NCI-H1417 (cell line): ENCODE measurements around the gene TMEM184C.

Experiments used
- DNase-seq, 3 experiments: peaks; one replicate each; lab custom pipeline; 2025; lab: John Stamatoyannopoulos, UW

TMEM184C gene

DNA sequence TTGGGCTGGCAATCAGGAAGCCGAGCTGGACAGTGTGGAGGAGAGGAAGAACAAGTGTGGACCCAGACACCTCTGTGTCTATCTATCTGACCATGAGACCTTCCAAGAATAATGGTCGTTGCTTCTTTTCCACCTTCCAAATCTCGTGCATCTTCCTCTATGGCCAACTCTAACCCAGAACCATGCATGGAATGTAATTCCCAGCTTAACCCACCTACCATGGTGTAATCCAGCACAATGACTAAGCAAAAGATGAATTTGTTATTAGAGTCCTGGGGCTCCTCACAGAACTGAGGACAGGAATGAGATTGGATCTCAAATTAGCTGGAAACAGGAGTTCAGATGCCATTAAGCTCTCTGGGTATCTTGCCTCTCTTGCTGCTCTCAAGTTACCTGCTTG is 17.4 kb upstream of the TMEM184C start:
- no peak for DNase-seq

DNA sequence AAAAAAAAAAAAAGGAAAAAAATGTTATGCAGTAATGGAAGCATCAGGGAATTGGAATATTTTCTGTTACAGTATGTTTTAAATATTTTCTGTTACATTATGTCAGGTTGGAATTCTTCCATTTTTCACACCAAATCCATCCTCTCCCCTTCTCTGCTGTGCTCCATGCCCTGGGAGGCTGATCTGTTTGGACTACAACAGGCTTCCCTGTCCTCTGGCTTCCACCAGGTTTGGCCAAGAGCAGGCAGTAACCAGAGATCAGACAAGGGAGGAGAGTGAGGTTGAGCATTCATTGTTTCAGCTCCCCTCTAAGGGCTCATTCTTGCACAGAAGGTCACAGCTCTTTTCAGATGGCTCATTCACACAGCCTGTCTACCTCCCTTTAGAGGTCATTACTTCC is 11.7 kb upstream of the TMEM184C start:
- no peak for DNase-seq

DNA sequence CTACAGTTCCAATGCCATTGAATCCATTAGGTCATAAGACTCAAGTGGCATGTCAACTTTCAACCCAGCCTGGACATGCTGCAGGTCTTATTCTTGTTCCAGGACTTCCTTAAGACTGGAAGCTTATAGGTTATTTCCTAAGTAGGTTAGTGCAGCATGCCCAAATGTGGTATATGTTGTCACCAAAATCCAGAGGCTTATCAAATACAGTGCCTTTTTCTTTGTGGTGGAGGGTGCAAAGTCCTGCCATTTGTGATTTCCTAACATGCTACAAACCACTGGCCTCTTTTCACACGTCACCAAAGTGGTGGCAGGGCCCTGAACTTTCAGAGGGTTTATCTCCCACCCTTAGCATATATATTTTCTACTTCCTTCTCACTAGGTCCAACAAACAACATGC is 9.7 kb upstream of the TMEM184C start:
- DNase-seq = no peak

DNA sequence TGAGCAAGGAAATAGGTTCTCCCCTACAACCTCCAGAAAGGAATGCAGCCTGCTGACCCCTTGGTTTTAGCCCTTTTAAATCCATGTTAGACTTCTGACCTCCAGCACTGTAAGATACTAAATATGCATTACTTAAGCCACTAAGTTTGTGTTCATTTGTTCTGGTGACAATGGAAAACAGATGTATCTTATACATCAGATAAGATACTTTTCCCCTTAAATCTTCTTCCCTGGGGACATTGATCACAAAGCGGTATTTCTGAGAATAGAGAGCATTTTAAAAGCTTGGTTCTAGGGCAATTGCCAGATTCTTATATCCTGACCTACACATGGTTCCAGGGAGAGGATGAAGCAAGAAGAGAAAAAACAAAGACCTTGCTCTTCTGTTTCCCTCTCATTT is 6.5 kb upstream of the TMEM184C start:
- no peak for DNase-seq

DNA sequence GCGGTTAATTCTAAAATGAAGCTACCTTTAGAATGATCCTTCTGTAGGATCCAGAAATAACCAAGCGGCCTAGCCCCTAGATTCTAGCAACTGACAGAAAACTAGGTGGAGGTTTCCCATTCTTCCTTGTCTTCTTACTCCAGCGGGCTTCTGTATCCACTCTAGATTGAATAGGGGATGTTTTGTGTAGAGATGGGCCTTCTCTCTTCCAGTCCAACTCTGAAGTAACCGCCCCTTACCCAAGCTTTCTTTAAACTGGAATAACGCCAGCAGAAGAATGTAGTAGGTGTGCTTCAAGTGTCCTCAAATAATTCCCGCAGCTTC is 386 bp upstream of the TMEM184C start:
- no peak for DNase-seq

DNA sequence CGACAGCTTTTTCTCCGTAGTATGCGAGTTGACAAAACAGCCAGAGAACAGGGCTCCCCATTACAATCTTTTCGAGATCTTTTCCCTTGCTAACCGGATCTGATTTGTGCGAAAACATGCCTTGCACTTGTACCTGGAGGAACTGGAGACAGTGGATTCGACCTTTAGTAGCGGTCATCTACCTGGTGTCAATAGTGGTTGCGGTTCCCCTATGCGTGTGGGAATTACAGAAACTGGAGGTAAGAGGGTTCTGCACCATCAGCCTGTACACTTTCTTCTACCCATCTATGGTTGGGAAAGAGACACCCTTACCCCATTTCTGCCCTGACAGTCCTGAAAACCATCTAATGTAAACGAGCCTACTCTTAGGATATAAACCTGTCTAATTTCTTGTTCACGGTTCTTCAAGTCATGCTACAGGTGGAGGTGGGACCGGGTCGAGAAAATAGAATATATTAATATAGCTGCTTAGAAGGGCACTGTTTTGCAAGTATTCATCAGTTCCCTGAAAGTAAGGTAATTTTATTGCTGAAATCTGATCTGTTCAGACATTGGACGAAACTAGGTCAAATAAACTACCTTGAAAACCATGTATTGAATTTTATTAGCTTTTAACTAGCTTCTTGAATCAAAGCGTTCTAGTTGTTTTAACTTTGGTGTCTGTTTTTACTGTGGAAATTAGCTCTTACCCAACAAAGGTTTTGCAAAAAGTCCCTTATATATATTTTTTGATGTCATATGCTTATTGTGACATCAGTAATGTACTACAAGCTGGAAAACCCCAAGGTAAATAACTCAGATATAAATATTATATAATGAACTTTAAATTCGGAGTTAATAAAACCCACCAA is 869 bp downstream of the TMEM184C start:
- no peak for DNase-seq

DNA sequence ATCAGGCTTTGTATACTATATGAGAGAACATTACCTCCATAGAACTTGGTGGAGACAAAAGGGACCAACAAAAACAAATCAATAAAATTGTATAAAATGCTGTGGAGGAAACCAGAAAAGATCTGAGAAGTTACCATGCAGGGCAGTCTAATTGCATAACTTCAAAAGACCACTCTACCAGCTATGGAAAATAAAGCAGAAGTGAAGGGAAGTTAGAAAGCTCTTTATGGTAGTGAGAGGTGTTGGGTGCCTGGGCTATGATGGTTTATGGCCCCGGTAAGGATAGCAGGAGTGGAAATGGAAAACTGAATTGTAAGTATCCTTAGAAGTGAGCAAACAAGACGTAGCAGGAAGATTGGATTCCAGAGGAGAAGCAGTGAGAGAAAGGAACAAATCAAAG is 3.1 kb downstream of the TMEM184C start:
- DNase-seq = no peak

DNA sequence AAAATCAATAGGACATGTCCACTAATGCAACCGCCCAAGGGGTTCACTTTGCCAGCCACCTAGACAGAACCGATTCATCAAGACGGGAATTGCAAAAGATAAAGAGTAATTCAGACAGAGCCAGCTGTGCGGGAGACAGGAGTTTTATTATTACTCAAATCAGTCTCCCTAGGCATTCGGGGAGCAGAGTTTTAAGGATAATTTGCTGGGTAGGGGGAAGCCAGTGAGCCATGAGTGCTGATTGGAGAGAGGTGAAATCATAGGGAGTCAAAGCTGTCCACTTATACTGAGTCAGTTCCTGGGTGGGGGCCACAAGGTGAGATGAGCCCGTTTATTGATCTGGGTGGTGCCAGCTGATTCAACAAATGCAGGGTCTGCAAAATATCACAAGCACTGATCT is 8.5 kb downstream of the TMEM184C start:
- DNase-seq = no peak

DNA sequence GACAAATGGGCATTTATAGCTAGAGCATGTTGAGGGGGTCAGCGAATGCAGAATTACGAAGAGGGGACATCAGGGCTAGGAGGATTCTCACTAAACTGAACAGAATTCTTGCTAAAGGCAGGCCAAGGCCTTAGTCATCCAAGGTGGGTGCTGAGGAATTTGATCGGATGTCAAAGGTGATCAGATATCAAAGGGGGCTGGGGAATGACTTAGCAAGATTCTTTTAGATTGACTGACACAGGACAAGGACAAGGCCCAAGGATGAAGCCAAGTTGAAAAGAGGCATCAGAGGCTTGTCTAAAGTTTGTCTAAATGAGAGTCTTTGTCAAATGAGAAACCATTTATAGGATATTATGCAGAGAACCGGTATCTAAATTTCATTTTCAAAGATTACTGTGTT is 9.7 kb downstream of the TMEM184C start:
- no peak for DNase-seq

DNA sequence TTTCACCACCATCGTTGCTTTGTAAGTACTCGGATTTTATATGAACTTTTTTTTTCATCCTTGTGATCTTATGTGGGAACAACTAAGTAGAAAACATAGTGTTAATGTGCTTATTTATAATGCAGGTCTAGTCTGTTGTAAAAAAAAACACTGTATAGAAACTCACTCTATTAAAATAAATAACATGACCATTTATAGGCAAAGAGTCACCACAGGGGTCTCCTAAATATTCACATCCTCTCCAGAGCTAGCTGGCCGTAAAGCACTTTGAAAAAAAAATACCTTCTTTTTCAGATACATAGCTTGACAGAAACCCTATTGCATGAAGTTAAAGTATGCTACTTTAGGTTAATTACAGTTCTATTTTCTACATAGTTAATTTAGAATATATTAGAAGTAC is 11.2 kb downstream of the TMEM184C start:
- no peak for DNase-seq

DNA sequence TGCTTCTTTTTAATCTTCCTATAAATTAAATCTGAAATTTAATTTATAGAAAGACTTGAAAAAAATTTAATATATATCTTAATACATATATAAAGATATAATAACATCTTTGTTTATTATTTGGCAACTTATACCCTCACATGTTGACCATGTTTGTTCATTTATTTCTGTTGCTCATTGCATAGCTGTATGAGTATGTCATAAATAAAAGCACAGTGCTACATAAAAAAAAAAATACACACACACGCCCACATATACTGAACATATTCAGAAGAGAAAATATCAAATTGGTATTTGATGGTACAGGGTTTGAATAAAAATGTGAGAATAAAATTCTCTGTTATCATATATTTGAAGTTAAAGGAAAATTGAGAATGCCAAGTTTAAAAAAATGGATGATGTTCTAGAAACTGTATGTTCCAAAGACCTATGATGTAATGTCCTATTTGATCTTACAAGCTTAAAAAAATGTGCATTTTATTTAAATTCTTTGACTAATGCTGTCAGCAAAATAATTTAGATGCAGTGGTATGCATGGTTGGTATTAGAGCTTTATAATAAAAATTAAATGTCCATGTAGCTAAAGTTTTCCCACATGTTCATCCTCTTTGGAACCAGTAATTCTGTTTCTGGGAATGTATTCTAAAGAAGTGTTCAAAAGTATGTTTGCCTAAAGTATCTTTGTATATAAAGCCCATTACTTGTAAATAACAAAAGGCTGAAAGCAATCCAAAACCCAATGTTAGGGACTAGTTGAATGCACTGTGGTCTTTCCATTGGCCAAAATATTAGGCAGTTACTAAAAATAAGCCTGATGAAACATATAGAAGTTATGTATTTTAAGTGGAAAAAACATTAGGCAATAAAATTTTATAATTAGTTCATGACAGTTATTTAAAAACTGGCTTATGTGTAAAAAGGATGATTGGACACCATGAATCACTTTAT is 12.9 kb downstream of the TMEM184C start:
- no peak for DNase-seq

DNA sequence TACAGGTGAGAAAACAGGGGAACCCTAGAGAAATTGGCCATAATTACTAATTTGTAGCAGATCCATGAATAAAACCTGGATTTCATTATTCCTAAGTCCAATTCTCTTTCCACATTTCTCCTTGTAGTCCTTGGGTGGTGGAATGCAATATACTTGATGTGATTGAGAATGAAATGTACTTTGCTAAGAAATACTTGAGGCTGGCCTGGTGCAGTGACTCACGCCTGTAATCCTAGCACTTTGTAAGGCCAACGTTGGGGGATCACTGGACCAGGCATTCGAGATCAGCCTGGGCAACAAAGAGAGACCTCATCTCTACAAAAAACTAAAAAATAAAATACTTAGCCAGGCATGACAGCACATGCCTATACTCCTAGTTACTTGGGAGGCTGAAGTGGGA is 15.9 kb downstream of the TMEM184C start:
- DNase-seq = no peak

DNA sequence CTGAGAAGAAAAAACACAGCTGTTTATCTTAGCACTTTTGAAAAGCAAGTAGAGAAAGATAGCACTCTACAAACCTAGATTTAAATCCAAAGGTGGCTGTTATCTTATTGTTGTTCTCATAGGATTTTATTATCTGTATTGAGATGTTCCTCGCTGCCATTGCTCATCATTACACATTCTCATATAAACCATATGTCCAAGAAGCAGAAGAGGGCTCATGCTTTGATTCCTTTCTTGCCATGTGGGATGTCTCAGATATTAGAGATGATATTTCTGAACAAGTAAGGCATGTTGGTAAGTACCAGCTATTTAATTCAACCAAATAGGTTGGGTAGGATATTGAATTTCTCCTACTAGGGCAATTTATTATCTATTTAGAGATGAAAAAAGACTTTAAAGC is 16.4 kb downstream of the TMEM184C start:
- DNase-seq = no peak

DNA sequence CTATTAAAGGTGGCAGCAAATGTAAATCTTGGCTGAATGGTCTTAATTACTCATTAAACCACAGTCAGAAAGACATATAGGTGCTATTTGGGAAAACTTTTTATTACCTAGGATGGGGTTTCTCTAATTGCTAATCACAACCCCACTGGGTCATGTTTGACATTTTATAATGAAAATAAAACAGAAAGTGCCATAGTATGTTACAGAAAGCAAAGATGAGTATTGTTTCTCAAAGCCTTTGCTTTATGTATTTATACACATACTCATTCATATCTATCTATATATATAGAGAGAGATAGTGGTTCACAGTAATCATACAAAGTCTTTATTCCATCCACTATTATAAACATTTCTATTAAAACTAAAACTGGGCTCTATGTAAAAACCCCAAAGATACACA is 18.2 kb downstream of the TMEM184C start:
- DNase-seq = no peak

DNA sequence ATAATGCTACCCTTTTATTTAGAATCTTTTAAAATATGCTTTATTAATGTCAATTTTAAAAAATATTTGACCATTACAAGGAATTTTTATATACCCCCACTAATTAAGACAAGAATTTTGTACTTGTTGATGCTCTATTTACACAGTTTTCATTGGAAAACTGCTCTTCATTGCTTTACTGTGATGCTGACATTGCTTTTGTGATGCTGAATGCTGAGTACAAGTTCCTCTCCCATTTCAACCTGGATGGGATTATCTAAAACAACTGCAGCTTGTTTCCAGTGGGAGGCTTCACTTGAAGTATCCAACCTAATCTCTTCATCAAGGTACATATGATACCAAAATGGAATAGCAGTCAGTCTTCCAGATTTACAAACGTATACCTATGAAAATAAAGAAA is 21.2 kb downstream of the TMEM184C start:
- no peak for DNase-seq

DNA sequence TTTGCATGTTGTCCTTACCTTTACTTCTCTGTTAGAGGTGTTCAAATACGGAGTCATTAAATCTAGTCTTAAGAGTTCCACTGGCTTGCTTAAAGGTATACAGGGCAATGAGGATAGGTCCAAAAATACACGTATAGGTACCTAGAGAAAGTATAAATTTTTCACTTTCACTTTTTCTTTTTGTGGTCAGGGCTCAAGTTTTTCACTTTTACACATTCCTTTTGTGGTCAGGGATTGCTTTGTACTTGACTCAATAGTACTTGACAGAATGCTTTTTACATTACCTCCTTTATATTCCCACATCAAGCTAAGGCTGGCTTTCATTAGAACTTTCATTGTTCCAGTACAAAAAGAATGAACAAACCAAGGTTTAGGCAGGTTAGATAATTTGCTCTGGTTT is 21.7 kb downstream of the TMEM184C start:
- no peak for DNase-seq

DNA sequence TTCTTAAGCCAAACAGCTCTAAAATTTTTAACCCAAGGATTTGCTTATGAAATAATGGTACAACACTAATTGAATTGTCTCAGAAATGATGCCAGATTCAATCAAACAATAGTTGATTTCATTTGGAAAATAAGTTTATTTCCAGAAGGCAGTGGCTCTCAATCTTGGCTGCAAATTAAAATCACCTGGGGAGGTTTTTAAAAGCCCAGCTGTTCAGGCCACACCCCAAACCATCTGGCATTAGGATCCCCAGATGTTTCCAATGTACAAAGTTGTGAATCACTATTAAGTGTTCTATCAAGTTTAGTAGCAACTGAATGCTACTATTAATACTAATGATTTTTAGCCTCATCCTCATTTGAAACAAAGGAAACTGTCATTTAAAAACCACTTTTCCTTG is 22.2 kb downstream of the TMEM184C start:
- DNase-seq = no peak

DNA sequence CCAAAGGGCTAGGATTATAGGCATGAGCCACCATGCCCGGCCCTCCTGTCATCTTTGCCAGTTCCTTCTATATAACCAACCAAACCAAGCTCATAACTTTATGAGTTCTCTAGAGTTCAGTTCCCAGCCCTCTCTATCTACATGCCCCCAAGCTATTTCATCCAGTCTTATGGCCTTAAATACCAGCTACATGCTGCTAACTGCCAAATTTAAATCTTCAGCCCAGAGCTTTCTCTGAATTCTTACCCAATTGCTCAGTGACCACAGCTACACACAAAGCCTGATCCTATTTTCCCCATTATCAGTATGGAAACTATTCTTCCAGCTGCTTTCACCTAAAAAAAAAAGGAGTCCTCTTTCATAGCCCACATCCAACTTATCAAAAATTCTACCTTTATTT is 23.1 kb downstream of the TMEM184C start:
- no peak for DNase-seq

DNA sequence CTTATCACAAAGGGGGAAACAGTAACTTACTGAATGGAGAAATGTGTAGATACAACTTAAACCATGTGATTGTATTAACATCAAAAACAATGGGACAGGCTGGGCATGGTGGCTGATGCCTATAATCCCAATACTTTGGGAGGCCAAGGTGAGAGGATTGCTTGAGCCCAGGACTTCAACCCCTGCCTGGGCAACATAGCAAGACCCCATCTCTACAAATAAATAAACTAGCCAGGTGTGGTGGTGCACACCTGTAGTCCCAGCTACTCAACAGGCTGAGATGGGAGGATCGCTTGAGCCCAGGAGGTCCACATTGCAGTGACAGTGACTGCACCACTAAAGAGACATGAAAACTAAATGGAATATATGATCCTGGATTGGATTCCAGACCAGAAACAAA is 26.4 kb downstream of the TMEM184C start:
- no peak for DNase-seq

DNA sequence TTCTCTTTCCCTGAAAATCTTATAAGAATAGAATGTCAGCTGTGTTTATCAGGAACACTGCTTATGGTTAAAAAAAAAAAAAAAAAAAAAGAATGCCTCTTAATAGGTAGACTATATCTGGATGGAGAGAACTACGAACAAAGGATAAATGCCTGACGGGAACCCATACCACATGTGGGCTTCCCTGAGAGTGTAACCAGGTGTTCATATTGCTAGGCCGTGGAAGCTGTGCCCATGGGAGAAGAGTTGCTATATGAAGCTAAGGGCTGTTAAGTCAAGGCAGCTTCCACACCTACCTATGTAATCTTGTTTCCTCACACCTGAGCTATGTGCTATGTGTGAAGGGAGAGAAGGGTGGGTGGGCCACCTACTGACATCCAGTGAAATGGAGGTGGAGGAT is 27.3 kb downstream of the TMEM184C start:
- DNase-seq = no peak

DNA sequence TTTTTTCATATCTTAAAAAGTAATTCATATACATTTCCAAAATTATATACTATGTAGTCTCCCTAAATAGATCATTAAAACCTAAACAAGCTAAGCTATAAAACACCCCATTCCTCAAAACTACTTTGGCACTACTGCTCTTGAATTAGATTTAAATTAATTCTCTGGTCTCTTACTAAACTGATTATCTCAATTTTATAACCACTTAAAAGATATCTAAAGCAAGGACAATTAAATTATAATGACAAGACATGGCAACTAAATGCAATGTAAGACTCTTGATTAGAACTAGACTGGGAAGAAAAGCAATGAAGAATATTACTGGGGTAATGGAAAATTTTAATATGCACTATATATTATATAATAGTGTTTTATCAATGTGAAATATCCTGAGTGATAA is 27.9 kb downstream of the TMEM184C start:
- no peak for DNase-seq

DNA sequence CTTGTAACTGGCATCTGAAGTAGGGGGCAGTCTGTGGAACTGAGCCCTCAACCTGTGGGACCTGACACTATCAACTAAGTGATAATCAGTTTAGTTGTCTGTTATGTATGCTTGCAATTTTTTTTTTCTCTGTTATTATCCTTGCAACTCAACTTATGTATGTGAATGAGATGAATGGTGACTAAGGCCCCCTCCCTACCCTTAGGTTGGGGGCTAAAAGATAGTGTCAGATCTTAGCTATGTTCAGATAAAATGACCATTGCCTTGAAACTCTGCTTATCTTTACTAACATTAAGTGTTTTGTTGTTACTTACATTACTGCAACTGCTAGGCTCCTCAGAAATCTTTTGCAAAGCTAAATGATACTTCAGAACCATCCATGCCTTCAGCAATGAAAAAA is 31.5 kb downstream of the TMEM184C start:
- DNase-seq = no peak

DNA sequence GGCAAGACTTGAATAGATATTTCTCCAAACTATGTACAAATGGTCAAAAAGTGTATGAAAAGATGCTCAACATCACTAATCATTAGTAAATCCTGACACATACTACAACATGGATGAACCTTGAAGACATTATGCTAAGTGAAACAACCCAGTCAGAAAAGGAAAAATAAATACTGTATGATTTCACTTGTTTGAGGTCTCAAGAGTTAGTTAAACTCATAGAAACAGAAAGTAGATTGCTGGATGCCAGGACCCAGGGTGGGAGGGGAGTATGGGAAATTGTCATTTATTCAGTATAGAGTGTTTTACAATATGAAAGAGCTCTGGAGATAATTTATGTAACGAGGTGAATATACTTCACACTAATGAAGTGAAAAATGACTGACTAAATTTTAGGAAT is 34.4 kb downstream of the TMEM184C start:
- no peak for DNase-seq
